Activated CD4-positive, alpha-beta T cell treated with anti-CD3 and anti-CD28 coated beads for 4 hours (primary cell): ENCODE measurements around the gene KCTD15.

ENCODE experiments used
- DNase-seq, 2 donors: peaks; one replicate each; pipeline ENCODE4 v3.0.0-alpha.2; 2020

The KCTD15 gene

GRCh38 chr19:33862981-33863380 lies 66.3 kb downstream of the KCTD15 start:
- no peak for DNase-seq

GRCh38 chr19:33863436-33863835 lies 66.8 kb downstream of the KCTD15 start:
- DNase-seq: no peak

- DNase-seq: no peak
These were observed 67.7 kb downstream of the KCTD15 start for GRCh38 chr19:33864311-33864850.

- no peak for DNase-seq
These were observed 68.6 kb downstream of the KCTD15 start for GRCh38 chr19:33865306-33865705.
